Uterus (tissue), 4 donors: ENCODE measurements around the gene SPSB3. TPM values are rescaled to one million over a fixed set of nuclear protein-coding genes. Genes with fewer than 3 reads are reported as not detected.

Experiments
- DNase-seq, 2 donors: peaks; one replicate each; pipeline ENCODE4 v3.0.0-alpha.2; 2019 to 2020
- H3K27ac ChIP-seq, 2 donors: fragments of 200-600 bp; sonication (generic); 1 replicate in 1 of 2; 2 replicates in 1 of 2; pipeline ENCODE4 v1.5.1; 2016 to 2018
- H3K27me3 ChIP-seq, 2 donors: fragments of 200-600 bp; sonication (generic); one replicate each; pipeline ENCODE4 v1.5.1; 2018 to 2019; ENCODE audit warnings: control low read depth in 1 of 2
- H3K36me3 ChIP-seq, 2 donors: fragments of 200-600 bp; sonication (generic); one replicate each; pipeline ENCODE4 v1.5.1; 2019; ENCODE audit warnings: control low read depth in 1 of 2
- H3K4me1 ChIP-seq, 2 donors: fragments of 200-600 bp; sonication (generic); one replicate each; pipeline ENCODE4 v1.5.1; 2018 to 2019; ENCODE audit warnings: control low read depth in 1 of 2
- H3K4me3 ChIP-seq, 2 donors: fragments of 200-600 bp; sonication (generic); 1 replicate in 1 of 2; 2 replicates in 1 of 2; pipeline ENCODE4 v1.5.1; 2018 to 2019; ENCODE audit warnings: mild to moderate bottlenecking in 1 of 2
- H3K9me3 ChIP-seq, 2 donors: fragments of 200-600 bp; sonication (generic); one replicate each; pipeline ENCODE4 v1.5.1; 2019; ENCODE audit warnings: control low read depth in 1 of 2
- CTCF ChIP-seq, 4 experiments: fragments of 200-600 bp in 2 of 4; fragments of 450-650 bp in 2 of 4; sonication (generic) in 2 of 4; IDR thresholded peaks; one replicate each; pipeline ENCODE4 v1.5.1; 2016 to 2019; ENCODE audit warnings: antibody characterized with exemption in 4 of 4, mild to moderate bottlenecking in 2 of 4, moderate library complexity in 1 of 4
- POLR2A ChIP-seq, 2 donors: fragments of 450-650 bp; IDR thresholded peaks; one replicate each; pipeline ENCODE4 v1.6.1; 2016; ENCODE audit warnings: antibody characterized with exemption in 2 of 2, mild to moderate bottlenecking in 1 of 2, moderate library complexity in 1 of 2
- intact Hi-C: fragments of 100-400 bp; cut with DNase I; formaldehyde crosslinking; loops from one replicate; pipeline ENCODE4 v1.15.1; 2023; ENCODE audit warnings: low total_unique reads
- total RNA-seq, 4 donors: library from RNA; depleted of rRNA in 3 of 4; stranded (reverse); fragments of >200 nt in 3 of 4; gene quantifications; one replicate each; pipeline versions ENCODE4 v1.1.0 to v1.2.4, GENCODE V29; 2014 to 2023
- donor health status: DM: yes; HTN: yes; CAD: no.

Gene SPSB3
- total RNA-seq, 4 donors from 2014 or later: 24.8 to 67.4 (median 55.8) TPM

GRCh38 chr16:1822801-1823200 is 40.4 kb upstream of the SPSB3 start:
- intact Hi-C loops: no loop called here
- Histone ChIP-seq H3K4me3 (no peak overlapping the region), H3K36me3 (no peaks in the 10 kb centered on the region), H3K27ac (no peak overlapping the region), H3K9me3 (no peaks in the 10 kb centered on the region), H3K27me3 (no peaks in the 10 kb centered on the region), H3K4me1 (peaks cover 0 to 11% of the 10 kb centered on the region in 2 donors)
- TF ChIP-seq CTCF (IDR thresholded peaks at IDR 0.05) (no peak), POLR2A (IDR thresholded peaks at IDR 0.05) (no peak)
- DNase-seq: no peak

GRCh38 chr16:1821861-1822611 is 39.7 kb upstream of the SPSB3 start:
- Histone ChIP-seq H3K27me3 (no peaks in the 10 kb centered on the region), H3K4me3 (no peak overlapping the region), H3K9me3 (no peaks in the 10 kb centered on the region), H3K36me3 (no peaks in the 10 kb centered on the region), H3K27ac (no peak overlapping the region), H3K4me1 (peaks cover 0 to 9% of the 10 kb centered on the region in 2 donors)
- DNase-seq: no peak
- intact Hi-C loops: no loop called here
- no peak for TF ChIP-seq POLR2A (IDR thresholded peaks at IDR 0.05)
- TF ChIP-seq CTCF (IDR thresholded peaks at IDR 0.05): no peak

GRCh38 chr16:1820946-1821290 is 38.5 kb upstream of the SPSB3 start:
- no peak for DNase-seq
- no peaks in the 10 kb centered on the region for H3K36me3 ChIP-seq
- intact Hi-C loops: no loop called here

GRCh38 chr16:1820096-1820945 is 38.0 kb upstream of the SPSB3 start:
- intact Hi-C loops: no loop called here
- H3K27ac ChIP-seq: no peak overlapping the region

More at GRCh38 chr16:1820946-1821290, 38.5 kb upstream of the SPSB3 start:
- Histone ChIP-seq H3K4me3 (no peak overlapping the region), H3K4me1 (peaks cover 0 to 9% of the 10 kb centered on the region in 2 donors), H3K27me3 (no peaks in the 10 kb centered on the region), H3K27ac (no peak overlapping the region), H3K9me3 (no peaks in the 10 kb centered on the region)
- no peak for TF ChIP-seq POLR2A (IDR thresholded peaks at IDR 0.05)
- TF ChIP-seq CTCF (IDR thresholded peaks at IDR 0.05): no peak

More at GRCh38 chr16:1820096-1820945, 38.0 kb upstream of the SPSB3 start:
- no peaks in the 10 kb centered on the region for H3K36me3 ChIP-seq
- H3K27me3 ChIP-seq: no peaks in the 10 kb centered on the region
- no peak overlapping the region for H3K4me3 ChIP-seq
- H3K4me1 ChIP-seq: peaks cover 0 to 3% of the 10 kb centered on the region in 2 donors
- TF ChIP-seq CTCF (IDR thresholded peaks at IDR 0.05) (no peak), POLR2A (IDR thresholded peaks at IDR 0.05) (no peak)
- DNase-seq: no peak
- no peaks in the 10 kb centered on the region for H3K9me3 ChIP-seq
